ENCODE results near the gene SYT2.
"Not testable (repeated sequence)": the region's sequence is repeated elsewhere in the genome, so short reads cannot be mapped to it uniquely, and the experiment has no call there.

Gene SYT2

DNA sequence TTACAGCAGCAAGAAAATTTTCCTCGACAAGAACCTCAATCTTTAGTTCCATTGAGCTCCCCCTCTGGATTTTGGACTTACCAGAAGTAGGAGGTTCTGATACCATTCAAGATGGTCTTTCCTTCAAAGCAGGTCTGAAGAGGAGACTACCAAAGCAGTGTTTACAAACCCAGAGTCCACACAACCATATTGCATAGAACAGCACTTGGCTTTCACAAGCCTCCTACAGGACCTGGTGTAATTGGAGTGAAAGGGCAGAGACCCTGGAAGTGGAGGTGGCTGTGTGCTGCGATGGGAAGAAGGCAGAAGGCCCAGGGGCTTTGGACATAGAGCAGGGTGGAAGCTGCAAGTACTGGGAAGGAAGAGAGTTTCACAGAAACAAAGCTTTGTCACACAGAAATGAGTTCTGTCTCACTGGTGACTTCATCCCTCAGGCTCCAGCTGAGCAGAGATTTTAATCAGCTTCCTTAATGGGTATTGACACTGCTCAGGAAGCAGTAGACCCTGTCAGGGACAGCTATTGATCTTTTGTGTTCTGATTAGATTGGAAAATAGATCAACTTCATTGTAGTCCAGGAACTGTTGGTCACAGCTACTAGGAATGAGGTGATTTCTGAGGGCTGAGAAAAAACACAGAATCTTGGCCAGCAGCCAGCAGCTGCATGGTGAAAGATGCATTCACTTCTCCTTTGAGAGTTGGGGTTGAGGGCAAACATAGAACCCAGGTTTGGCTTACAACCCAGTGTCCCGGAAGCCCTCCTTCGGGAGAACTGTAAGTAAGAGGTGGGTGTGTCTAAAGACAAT is 124.0 kb downstream of the SYT2 start:
- no peak overlapping the region for H3K27ac ChIP-seq (ENCODE audit: low read length)
- no peaks in the 10 kb centered on the region for H3K27me3 ChIP-seq (ENCODE audit: control insufficient read depth, insufficient read depth, low read length)
- no CpG with 5 or more reads among the region's 4 CpGs for WGBS (ENCODE audit: insufficient coverage, insufficient read length)
- H3K9me3 ChIP-seq (ENCODE audit: control insufficient read depth, insufficient read depth, low read length), result no peaks in the 10 kb centered on the region
- no peaks in the 10 kb centered on the region for H3K4me1 ChIP-seq (ENCODE audit: control insufficient read depth, insufficient read depth, low read length)
- no peak for DNase-seq (ENCODE audit: low read depth, low spot score)
- no peak overlapping the region for H3K4me3 ChIP-seq (ENCODE audit: low read length)
- no peaks in the 10 kb centered on the region for H3K36me3 ChIP-seq (ENCODE audit: control insufficient read depth, insufficient read depth, low read length)

DNA sequence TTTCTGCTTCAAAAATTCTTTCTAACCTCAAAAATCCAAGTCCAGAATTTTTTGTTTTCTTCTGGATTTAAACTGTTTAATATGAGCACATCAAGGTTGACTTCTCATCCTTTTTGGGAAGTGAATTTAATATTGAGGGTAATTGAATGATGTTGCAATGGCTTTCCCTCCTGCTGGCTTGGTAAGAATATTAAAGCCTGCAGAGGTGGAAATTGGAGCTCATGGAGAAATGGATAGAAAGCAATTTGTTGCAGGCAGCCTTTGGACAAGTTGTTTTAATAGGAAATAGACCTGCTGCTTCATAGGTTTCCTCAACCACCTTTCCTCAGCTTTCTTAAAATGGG is 124.7 kb downstream of the SYT2 start:
- no peaks in the 10 kb centered on the region for H3K36me3 ChIP-seq (ENCODE audit: control insufficient read depth, insufficient read depth, low read length)
- no peak overlapping the region for H3K27ac ChIP-seq (ENCODE audit: low read length)
- no peaks in the 10 kb centered on the region for H3K4me1 ChIP-seq (ENCODE audit: control insufficient read depth, insufficient read depth, low read length)
- H3K9me3 ChIP-seq (ENCODE audit: control insufficient read depth, insufficient read depth, low read length), result no peaks in the 10 kb centered on the region
- no peaks in the 10 kb centered on the region for H3K27me3 ChIP-seq (ENCODE audit: control insufficient read depth, insufficient read depth, low read length)
- no peak for DNase-seq (ENCODE audit: low read depth, low spot score)
- H3K4me3 ChIP-seq (ENCODE audit: low read length), result no peak overlapping the region

GRCh38 chr1:202584707-202585589 is 125.3 kb downstream of the SYT2 start:
- no peak for DNase-seq (ENCODE audit: low read depth, low spot score)
- Histone ChIP-seq H3K27me3 (ENCODE audit: control insufficient read depth, insufficient read depth, low read length) (no peaks in the 10 kb centered on the region), H3K9me3 (ENCODE audit: control insufficient read depth, insufficient read depth, low read length) (no peaks in the 10 kb centered on the region), H3K4me1 (ENCODE audit: control insufficient read depth, insufficient read depth, low read length) (no peaks in the 10 kb centered on the region), H3K36me3 (ENCODE audit: control insufficient read depth, insufficient read depth, low read length) (no peaks in the 10 kb centered on the region), H3K4me3 (ENCODE audit: low read length) (no peak overlapping the region), H3K27ac (ENCODE audit: low read length) (no peak overlapping the region)
- WGBS (ENCODE audit: insufficient coverage, insufficient read length), result no CpG with 5 or more reads among the region's 8 CpGs

DNA sequence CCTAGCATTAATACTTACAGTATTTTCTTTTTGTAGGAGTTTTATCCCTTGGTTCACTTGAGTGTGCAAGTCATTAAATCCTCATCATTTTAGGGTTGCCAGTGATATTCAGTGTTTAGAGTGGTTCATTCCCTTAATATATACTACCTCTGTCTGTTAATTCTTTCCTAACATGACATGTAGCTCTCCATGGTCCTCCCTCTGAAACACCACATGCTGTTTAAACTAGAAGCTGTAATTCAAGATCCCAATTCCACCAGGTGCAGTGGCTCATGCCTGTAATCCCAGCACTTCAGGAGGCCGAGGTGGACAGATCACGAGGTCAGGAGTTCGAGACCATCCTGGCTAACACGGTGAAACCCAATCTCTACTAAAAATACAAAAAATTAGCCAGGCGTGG is 127.9 kb downstream of the SYT2 start:
- H3K4me3 ChIP-seq (ENCODE audit: low read length); H3K36me3 ChIP-seq (ENCODE audit: control insufficient read depth, insufficient read depth, low read length); DNase-seq (ENCODE audit: low read depth, low spot score); H3K9me3 ChIP-seq (ENCODE audit: control insufficient read depth, insufficient read depth, low read length); H3K27ac ChIP-seq (ENCODE audit: low read length); H3K27me3 ChIP-seq (ENCODE audit: control insufficient read depth, insufficient read depth, low read length); H3K4me1 ChIP-seq (ENCODE audit: control insufficient read depth, insufficient read depth, low read length): not testable (repeated sequence)
- no CpG with 5 or more reads among the region's 5 CpGs for WGBS (ENCODE audit: insufficient coverage, insufficient read length)

DNA sequence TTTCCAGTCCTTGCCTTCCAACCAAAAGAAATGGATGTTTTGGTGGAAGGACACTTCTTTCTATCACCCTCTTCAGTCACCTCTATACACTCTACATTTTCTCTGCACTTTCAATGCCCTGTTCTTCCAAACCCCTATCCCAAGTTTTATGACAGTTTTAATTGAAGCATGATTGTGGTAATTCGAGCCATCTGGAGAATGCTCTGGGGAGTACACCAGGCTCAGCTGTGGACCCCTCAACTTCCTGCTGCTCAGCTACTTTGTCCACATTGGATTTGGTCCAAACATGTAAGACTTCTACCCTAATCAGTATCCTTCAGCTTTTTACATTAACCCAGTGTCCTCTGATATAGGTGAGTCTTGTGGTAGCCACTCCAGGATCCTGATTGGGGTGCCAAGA is 129.6 kb downstream of the SYT2 start:
- Histone ChIP-seq H3K27ac (ENCODE audit: low read length) (no peak overlapping the region), H3K4me3 (ENCODE audit: low read length) (no peak overlapping the region)

GRCh38 chr1:202579806-202580205 is 130.4 kb downstream of the SYT2 start:
- Histone ChIP-seq H3K9me3 (ENCODE audit: control insufficient read depth, insufficient read depth, low read length) (no peaks in the 10 kb centered on the region), H3K36me3 (ENCODE audit: control insufficient read depth, insufficient read depth, low read length) (no peaks in the 10 kb centered on the region), H3K27ac (ENCODE audit: low read length) (no peak overlapping the region), H3K4me1 (ENCODE audit: control insufficient read depth, insufficient read depth, low read length) (peaks cover 2% of the 10 kb centered on the region; the same call in 1 of the 2 replicates), H3K4me3 (ENCODE audit: low read length) (no peak overlapping the region), H3K27me3 (ENCODE audit: control insufficient read depth, insufficient read depth, low read length) (no peaks in the 10 kb centered on the region)
- WGBS (ENCODE audit: insufficient coverage, insufficient read length), result no CpG with 5 or more reads among the region's 2 CpGs
- no peak for DNase-seq (ENCODE audit: low read depth, low spot score)

More for the DNA sequence above, 129.6 kb downstream of the SYT2 start:
- Histone ChIP-seq H3K27me3 (ENCODE audit: control insufficient read depth, insufficient read depth, low read length) (no peaks in the 10 kb centered on the region), H3K4me1 (ENCODE audit: control insufficient read depth, insufficient read depth, low read length) (peaks cover 2% of the 10 kb centered on the region; the same call in 1 of the 2 replicates), H3K36me3 (ENCODE audit: control insufficient read depth, insufficient read depth, low read length) (no peaks in the 10 kb centered on the region), H3K9me3 (ENCODE audit: control insufficient read depth, insufficient read depth, low read length) (no peaks in the 10 kb centered on the region)
- no CpG with 5 or more reads among the region's 1 CpG for WGBS (ENCODE audit: insufficient coverage, insufficient read length)
- no peak for DNase-seq (ENCODE audit: low read depth, low spot score)

- no CpG with 5 or more reads among the region's 6 CpGs for WGBS (ENCODE audit: insufficient coverage, insufficient read length)
- Histone ChIP-seq H3K27ac (ENCODE audit: low read length) (no peak overlapping the region), H3K9me3 (ENCODE audit: control insufficient read depth, insufficient read depth, low read length) (no peaks in the 10 kb centered on the region), H3K36me3 (ENCODE audit: control insufficient read depth, insufficient read depth, low read length) (no peaks in the 10 kb centered on the region), H3K4me1 (ENCODE audit: control insufficient read depth, insufficient read depth, low read length) (peaks cover 2% of the 10 kb centered on the region; the same call in 1 of the 2 replicates), H3K4me3 (ENCODE audit: low read length) (no peak overlapping the region), H3K27me3 (ENCODE audit: control insufficient read depth, insufficient read depth, low read length) (no peaks in the 10 kb centered on the region)
- no peak for DNase-seq (ENCODE audit: low read depth, low spot score)
Observed at GRCh38 chr1:202578565-202578964, 131.7 kb downstream of the SYT2 start.

GRCh38 chr1:202578001-202578504 is 132.2 kb downstream of the SYT2 start:
- H3K9me3 ChIP-seq (ENCODE audit: control insufficient read depth, insufficient read depth, low read length), result no peaks in the 10 kb centered on the region
- no peaks in the 10 kb centered on the region for H3K27me3 ChIP-seq (ENCODE audit: control insufficient read depth, insufficient read depth, low read length)
- no peak for DNase-seq (ENCODE audit: low read depth, low spot score)
- no peaks in the 10 kb centered on the region for H3K36me3 ChIP-seq (ENCODE audit: control insufficient read depth, insufficient read depth, low read length)
- WGBS (ENCODE audit: insufficient coverage, insufficient read length), result no CpG with 5 or more reads among the region's 4 CpGs
- H3K27ac ChIP-seq (ENCODE audit: low read length), result no peak overlapping the region
- no peak overlapping the region for H3K4me3 ChIP-seq (ENCODE audit: low read length)
- H3K4me1 ChIP-seq (ENCODE audit: control insufficient read depth, insufficient read depth, low read length), result peaks cover 2% of the 10 kb centered on the region; the same call in 1 of the 2 replicates

DNA sequence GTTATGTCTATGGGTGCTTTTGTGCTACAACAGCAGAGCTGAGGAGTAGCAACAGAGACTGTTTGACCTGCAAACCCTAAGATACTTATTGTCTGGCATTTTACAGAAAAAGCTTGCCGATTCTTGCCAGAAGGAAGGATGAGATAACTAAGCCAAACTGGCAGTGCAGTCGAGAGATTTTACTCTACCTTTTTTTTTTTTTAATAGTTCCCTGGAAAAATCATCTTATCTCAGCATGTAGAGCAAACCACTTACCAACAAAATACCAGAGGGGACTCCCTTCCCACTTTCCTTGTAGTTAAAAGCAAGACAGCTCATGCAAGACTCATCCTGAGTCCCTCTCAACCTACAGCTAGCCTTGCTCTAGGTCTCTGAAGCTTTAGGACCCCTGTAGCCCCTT is 132.9 kb downstream of the SYT2 start:
- Histone ChIP-seq H3K4me1 (ENCODE audit: control insufficient read depth, insufficient read depth, low read length) (peaks cover 2% of the 10 kb centered on the region; the same call in 1 of the 2 replicates), H3K36me3 (ENCODE audit: control insufficient read depth, insufficient read depth, low read length) (no peaks in the 10 kb centered on the region), H3K4me3 (ENCODE audit: low read length) (no peak overlapping the region), H3K27ac (ENCODE audit: low read length) (no peak overlapping the region), H3K9me3 (ENCODE audit: control insufficient read depth, insufficient read depth, low read length) (no peaks in the 10 kb centered on the region), H3K27me3 (ENCODE audit: control insufficient read depth, insufficient read depth, low read length) (no peaks in the 10 kb centered on the region)
- no CpG with 5 or more reads among the region's 2 CpGs for WGBS (ENCODE audit: insufficient coverage, insufficient read length)
- no peak for DNase-seq (ENCODE audit: low read depth, low spot score)

DNA sequence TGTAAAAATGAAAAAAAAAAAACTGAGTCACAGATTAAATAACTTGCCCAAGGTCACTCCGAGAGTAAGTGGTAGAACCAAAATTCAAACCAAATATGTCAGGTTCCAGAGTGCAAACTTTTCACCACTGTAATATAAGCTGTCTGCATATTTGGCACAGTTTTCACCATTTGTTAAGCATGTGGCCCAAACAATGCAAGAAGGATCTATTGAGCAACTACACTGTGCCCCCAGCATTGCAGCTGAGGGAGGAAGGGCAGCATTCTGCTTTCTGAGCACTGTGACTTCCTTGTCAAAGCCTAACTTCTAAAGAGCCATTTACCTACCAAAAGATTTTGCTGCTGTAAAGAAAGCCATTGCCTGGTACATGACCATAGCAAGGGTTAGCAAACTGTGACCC is 133.4 kb downstream of the SYT2 start:
- no CpG with 5 or more reads among the region's 1 CpG for WGBS (ENCODE audit: insufficient coverage, insufficient read length)
- no peaks in the 10 kb centered on the region for H3K36me3 ChIP-seq (ENCODE audit: control insufficient read depth, insufficient read depth, low read length)
- no peaks in the 10 kb centered on the region for H3K27me3 ChIP-seq (ENCODE audit: control insufficient read depth, insufficient read depth, low read length)
- no peak overlapping the region for H3K27ac ChIP-seq (ENCODE audit: low read length)
- DNase-seq (ENCODE audit: low read depth, low spot score), result no peak
- peaks cover 2% of the 10 kb centered on the region; the same call in 1 of the 2 replicates for H3K4me1 ChIP-seq (ENCODE audit: control insufficient read depth, insufficient read depth, low read length)
- H3K4me3 ChIP-seq (ENCODE audit: low read length), result no peak overlapping the region
- H3K9me3 ChIP-seq (ENCODE audit: control insufficient read depth, insufficient read depth, low read length), result no peaks in the 10 kb centered on the region
